COLO829 (cell line): Measurements from ENCODE around the gene MICU2.

ENCODE experiments used
- DNase-seq: peaks from one replicate; pipeline ENCODE4 v3.0.0; 2012; ENCODE audit warnings: low spot score

Gene MICU2

DNA sequence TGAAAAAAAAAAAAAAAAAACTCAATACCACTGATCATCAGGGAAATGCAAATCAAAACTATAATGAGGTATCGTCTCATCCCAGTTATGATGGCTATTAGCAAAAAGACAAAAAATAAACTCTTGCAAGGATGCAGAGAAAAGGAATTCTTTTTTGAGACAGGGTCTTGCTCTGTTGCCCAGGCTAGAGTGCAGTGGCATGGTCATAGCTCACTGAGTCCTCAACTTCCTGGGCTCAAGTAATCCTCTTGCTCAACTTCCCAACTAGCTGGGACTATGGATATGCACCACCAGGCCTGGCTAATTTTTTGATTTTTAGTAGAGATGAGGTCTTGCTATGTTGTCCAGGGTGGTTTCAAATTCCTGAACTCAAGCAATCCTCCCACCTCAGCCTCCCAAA, 59.5 kb downstream of the MICU2 start:
- no peak for DNase-seq

DNA sequence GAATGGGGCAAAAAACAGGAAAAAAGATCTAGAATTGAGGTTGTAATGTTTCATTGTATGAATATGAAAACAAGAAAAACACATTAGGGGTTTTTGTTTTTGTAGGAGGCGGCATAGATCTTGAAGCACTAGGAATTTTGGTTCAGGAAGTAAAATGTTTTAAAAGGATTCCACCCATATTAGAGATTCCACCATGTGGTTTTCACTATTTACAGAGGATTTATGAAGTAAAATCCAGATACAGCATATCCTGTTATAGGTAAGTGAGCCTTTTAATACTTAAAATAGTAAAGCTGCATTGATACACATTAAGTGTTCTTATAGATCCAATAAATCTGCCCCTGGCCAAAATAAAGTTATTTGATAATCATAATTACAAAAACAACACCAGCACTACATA, 61.4 kb downstream of the MICU2 start:
- no peak for DNase-seq

DNA sequence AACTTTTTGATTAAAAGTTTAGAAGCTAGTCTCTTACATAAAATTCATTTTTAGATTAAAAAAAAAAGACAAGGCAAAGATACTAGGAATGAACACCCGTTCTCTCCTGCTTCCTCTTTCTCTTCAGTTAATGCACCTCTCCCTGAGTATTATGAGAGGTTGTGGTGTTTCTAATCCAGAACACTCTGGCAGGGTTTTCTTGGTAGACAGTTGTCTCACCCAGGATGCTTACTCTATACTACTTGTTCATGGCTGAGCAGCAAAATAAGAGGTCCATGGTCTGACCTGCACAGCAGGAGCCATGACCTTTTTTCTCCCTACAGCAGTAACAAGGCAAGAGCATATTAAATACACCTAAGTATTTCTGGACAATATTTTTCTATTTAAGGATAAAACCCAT, 62.0 kb downstream of the MICU2 start:
- no peak for DNase-seq

- DNase-seq, result no peak
Measured at GRCh38 chr13:21541271-21541670, 62.7 kb downstream of the MICU2 start.

- no peak for DNase-seq
Measured at GRCh38 chr13:21539687-21540086, 64.3 kb downstream of the MICU2 start.

DNA sequence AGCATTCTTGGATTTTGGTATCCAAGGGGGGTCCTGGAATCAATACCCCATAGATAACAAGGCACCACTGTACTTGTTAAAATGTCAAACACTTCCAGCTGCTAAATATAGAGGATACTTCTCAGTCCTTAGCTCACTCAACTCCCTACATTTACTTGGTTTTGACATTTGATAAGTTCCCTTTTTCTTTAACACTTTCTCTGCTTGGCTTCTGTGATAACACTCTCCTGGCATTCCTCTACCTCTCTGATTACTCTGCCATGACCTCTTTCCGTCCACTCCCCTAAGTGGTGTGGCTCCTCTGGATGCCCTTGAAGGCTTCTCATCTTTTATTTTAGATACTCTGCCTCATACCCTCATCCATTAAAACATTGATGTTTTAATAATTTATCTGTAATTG, 65.2 kb downstream of the MICU2 start:
- no peak for DNase-seq

DNA sequence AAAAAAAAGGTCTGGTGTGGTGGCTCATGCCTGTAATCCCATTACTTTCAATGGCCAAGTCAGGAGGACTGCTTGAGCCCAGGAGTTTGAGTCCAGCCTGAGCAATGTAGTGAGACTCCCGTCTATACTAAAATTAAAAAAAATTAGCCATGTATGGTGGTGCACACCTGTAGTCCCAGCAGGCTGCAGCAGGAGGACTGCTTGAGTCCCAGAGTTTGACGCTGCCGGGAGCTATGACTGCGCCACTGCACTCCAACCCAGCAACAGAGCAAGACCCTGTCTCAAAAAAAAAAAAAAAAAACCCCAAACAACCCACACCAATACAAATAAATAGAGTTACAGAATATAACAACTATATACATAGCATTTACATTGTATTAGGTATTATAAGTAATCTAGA, 65.7 kb downstream of the MICU2 start:
- no peak for DNase-seq

DNA sequence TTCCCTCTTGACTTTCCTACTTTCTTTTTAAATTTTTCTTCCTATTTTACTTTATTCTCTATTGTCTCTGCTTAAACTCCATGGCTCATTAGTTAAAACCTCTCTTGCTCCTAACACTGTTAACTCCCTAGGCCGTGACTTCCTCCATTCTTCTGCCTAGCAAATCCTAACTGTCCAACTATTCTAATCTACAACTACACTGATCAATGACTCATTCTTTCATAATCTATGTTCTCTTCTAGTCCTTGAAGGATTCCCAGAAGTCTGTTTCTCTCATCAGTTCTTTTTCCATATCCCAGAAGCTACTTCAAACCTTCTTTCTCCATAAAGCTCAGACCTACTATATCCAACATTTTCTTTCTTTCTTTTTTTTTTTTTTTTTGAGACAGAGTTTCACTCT, 66.9 kb downstream of the MICU2 start:
- no peak for DNase-seq

GRCh38 chr13:21534760-21535159, 69.2 kb downstream of the MICU2 start:
- no peak for DNase-seq

DNA sequence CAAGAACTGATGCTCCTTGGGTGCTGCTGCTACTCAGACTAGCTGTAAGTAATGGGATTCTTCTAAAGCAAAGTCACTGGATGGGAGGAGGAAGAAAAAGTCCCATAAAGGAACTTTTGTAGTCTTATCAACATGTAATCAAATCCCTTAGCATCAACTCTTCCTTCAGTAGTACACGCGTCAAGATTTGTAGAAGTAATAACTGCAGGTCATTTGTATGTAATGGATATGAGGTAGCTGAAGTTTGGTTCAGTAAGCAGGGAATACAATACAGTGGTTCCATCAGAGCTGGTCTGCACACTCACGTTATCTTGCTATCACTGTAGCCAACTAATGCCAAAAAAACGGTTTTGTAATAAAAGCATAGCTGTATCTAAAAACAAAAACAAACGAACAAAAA, 72.5 kb downstream of the MICU2 start:
- no peak for DNase-seq

GRCh38 chr13:21530656-21531055, 73.3 kb downstream of the MICU2 start:
- DNase-seq, result no peak

GRCh38 chr13:21529146-21529893, 74.7 kb downstream of the MICU2 start:
- DNase-seq, result no peak

- no peak for DNase-seq
Measured at GRCh38 chr13:21528616-21529015, 75.4 kb downstream of the MICU2 start.

- DNase-seq, result no peak
Measured at GRCh38 chr13:21526707-21527540, 77.0 kb downstream of the MICU2 start.

DNA sequence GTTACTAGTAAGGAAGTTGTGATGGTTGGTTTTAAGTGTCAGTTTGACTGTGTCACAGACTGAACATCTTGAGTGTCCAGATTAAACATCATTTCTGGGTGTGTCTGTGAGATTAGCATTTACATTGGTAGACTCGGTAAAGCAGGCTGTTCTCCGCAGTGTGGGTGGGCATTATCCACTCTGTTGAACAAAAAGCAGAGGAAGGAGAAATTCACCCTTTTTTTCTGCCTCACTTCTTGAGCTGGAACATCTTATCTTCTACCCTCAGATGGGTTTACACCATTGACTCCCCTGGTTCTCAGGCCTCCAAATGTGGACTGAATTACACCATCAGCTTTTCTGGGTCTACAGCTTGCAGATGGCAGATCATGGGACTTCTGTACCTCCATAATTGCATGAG, 81.1 kb downstream of the MICU2 start:
- no peak for DNase-seq

GRCh38 chr13:21522130-21522529, 81.8 kb downstream of the MICU2 start:
- DNase-seq, result no peak

- no peak for DNase-seq
Measured at GRCh38 chr13:21518617-21519144, 85.3 kb downstream of the MICU2 start.

DNA sequence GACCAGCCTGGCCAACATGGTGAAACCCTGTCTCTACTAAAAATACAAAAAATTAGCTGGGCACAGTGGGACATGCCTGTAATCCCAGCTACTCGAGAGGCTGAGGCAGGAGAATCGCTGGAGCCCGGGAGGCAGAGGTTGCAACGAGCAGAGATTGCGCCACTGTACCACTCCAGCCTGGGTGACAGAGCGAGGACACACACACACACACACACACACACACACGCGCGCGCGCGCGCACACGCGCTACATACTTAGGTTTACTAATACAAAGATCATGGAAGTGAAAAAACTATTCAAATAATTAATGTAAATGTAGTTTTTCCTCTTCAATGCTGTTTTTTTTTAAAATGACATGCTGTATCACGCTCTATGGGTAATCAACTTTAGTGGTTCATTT, 86.4 kb downstream of the MICU2 start:
- no peak for DNase-seq

DNA sequence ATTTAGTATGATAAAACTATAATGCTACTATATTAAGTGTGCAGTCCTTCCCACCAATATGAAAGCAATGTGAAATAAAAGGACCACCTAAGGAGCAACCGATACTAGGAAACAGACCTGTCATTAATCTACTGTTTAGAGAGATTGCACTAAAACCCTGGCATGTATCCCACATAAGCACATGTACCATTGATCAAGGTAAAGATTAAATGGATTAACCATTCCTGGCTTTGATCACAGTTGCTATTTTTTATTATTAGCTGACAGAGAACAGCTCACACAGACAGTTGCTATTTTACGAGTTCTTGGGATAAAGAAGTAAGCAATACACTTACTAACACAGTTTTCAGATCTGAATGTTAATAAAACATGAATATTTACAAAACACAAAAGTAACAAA, 87.2 kb downstream of the MICU2 start:
- DNase-seq, result no peak

- DNase-seq, result no peak
Measured at GRCh38 chr13:21511849-21512248, 92.1 kb downstream of the MICU2 start.

- no peak for DNase-seq
Measured at GRCh38 chr13:21504379-21504778, 99.6 kb downstream of the MICU2 start.

DNA sequence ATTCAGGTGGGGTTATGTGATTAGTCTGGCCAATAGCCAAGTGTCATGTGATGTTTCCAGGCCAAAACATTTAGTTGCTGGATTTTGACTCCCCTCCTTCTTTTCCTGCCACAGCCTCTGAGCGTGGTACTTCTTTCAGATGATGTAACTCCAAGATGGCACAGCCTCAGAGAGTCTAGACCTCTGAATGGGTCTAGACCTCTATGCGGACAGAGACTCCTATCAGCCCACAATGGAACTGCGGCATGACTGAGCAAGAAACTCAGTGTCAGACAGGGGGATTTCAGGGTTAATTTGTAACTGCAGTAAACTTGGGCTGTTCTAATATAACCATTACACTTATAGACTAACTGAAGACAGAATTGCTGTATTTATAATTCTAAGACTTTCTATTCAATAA, 102.3 kb downstream of the MICU2 start:
- no peak for DNase-seq

- no peak for DNase-seq
Measured at GRCh38 chr13:21486322-21486721, 117.6 kb downstream of the MICU2 start.
